HEK293 (cell line): ENCODE measurements around the gene IBA57.

Experiments
- HOXA7 ChIP-seq: sonication (generic); formaldehyde crosslinking; IDR thresholded peaks from 2 replicates; pipeline ENCODE4 v1.8.1; 2022; ENCODE audit warnings: missing genetic modification reagents, borderline replicate concordance
- IKZF3 ChIP-seq: fragments of 450-650 bp; IDR thresholded peaks from 2 replicates; pipeline ENCODE4 v1.5.0; 2018; ENCODE audit warnings: missing biosample characterization, mild to moderate bottlenecking, missing genetic modification characterization, moderate library complexity
- KLF1 ChIP-seq: fragments of 450-650 bp; formaldehyde crosslinking; IDR thresholded peaks from 2 replicates; pipeline ENCODE4 v1.5.1; 2016; ENCODE audit warnings: missing biosample characterization, missing genetic modification characterization
- OSR2 ChIP-seq: fragments of 450-650 bp; formaldehyde crosslinking; IDR thresholded peaks from 2 replicates; pipeline ENCODE4 v1.5.1; 2016; ENCODE audit warnings: missing biosample characterization, missing genetic modification characterization
- PBX3 ChIP-seq: sonication (generic); formaldehyde crosslinking; IDR thresholded peaks from 2 replicates; pipeline ENCODE4 v1.8.1; 2022; ENCODE audit warnings: mild to moderate bottlenecking, moderate library complexity, missing genetic modification reagents
- SETDB1 ChIP-seq: IDR thresholded peaks from one replicate; pipeline ENCODE4 v1.6.1; 2017; ENCODE audit warnings: mild to moderate bottlenecking, low read length, moderate library complexity, mixed read lengths; ENCODE audit not compliant: insufficient read length
- SP2 ChIP-seq: fragments of 450-650 bp; formaldehyde crosslinking; IDR thresholded peaks from 2 replicates; pipeline ENCODE4 v1.5.1; 2016; ENCODE audit warnings: missing biosample characterization, missing genetic modification characterization
- ZBTB20 ChIP-seq: fragments of 450-650 bp; formaldehyde crosslinking; IDR thresholded peaks from 2 replicates; pipeline ENCODE4 v1.5.1; 2016; ENCODE audit warnings: missing biosample characterization, missing genetic modification characterization
- ZBTB8A ChIP-seq: fragments of 450-650 bp; formaldehyde crosslinking; IDR thresholded peaks from 2 replicates; pipeline ENCODE4 v1.5.1; 2016; ENCODE audit warnings: missing biosample characterization, missing genetic modification characterization
- ZFHX2 ChIP-seq: fragments of 450-650 bp; formaldehyde crosslinking; conservative IDR thresholded peaks from 2 replicates; pipeline ENCODE4 v1.5.1; 2016; ENCODE audit warnings: missing biosample characterization, missing genetic modification characterization
- ZFP3 ChIP-seq: fragments of 450-650 bp; formaldehyde crosslinking; IDR thresholded peaks from 2 replicates; pipeline ENCODE4 v1.5.1; 2016; ENCODE audit warnings: low read depth, missing biosample characterization, missing genetic modification characterization
- ZNF16 ChIP-seq: fragments of 450-650 bp; formaldehyde crosslinking; IDR thresholded peaks from 2 replicates; pipeline ENCODE4 v1.5.1; 2016; ENCODE audit warnings: low read depth, missing biosample characterization, missing genetic modification characterization
- ZNF211 ChIP-seq: fragments of 450-650 bp; formaldehyde crosslinking; IDR thresholded peaks from 2 replicates; pipeline ENCODE4 v1.5.1; 2016; ENCODE audit warnings: low read depth, missing biosample characterization, missing genetic modification characterization
- ZNF24 ChIP-seq: fragments of 450-650 bp; formaldehyde crosslinking; IDR thresholded peaks from 2 replicates; pipeline ENCODE4 v1.5.1; 2016; ENCODE audit warnings: missing biosample characterization, missing genetic modification characterization
- ZNF248 ChIP-seq: fragments of 450-650 bp; formaldehyde crosslinking; IDR thresholded peaks from 2 replicates; pipeline ENCODE4 v1.5.1; 2017; ENCODE audit warnings: missing biosample characterization, missing genetic modification characterization
- ZNF302 ChIP-seq: fragments of 450-650 bp; formaldehyde crosslinking; IDR thresholded peaks from 2 replicates; pipeline ENCODE4 v1.5.1; 2016; ENCODE audit warnings: missing biosample characterization, missing genetic modification characterization, low read depth
- ZNF335 ChIP-seq: fragments of 450-650 bp; formaldehyde crosslinking; conservative IDR thresholded peaks from 2 replicates; pipeline ENCODE4 v1.5.1; 2016; ENCODE audit warnings: missing biosample characterization, missing genetic modification characterization
- ZNF394 ChIP-seq: fragments of 450-650 bp; formaldehyde crosslinking; IDR thresholded peaks from 2 replicates; pipeline ENCODE4 v1.5.1; 2016; ENCODE audit warnings: missing biosample characterization, missing genetic modification characterization, mild to moderate bottlenecking, moderate library complexity, borderline replicate concordance
- ZNF48 ChIP-seq: fragments of 450-650 bp; formaldehyde crosslinking; IDR thresholded peaks from 2 replicates; pipeline ENCODE4 v1.5.1; 2016; ENCODE audit warnings: missing biosample characterization, missing genetic modification characterization
- ZNF501 ChIP-seq: fragments of 450-650 bp; formaldehyde crosslinking; IDR thresholded peaks from 2 replicates; pipeline ENCODE4 v1.5.1; 2016; ENCODE audit warnings: missing biosample characterization, missing genetic modification characterization
- ZNF521 ChIP-seq: fragments of 450-650 bp; formaldehyde crosslinking; IDR thresholded peaks from 2 replicates; pipeline ENCODE4 v1.5.1; 2017; ENCODE audit warnings: missing biosample characterization, mild to moderate bottlenecking, missing genetic modification characterization
- ZNF548 ChIP-seq: fragments of 450-650 bp; formaldehyde crosslinking; IDR thresholded peaks from 2 replicates; pipeline ENCODE4 v1.5.1; 2016; ENCODE audit warnings: missing biosample characterization, missing genetic modification characterization
- ZNF560 ChIP-seq: fragments of 450-650 bp; formaldehyde crosslinking; IDR thresholded peaks from 2 replicates; pipeline ENCODE4 v1.5.1; 2017; ENCODE audit warnings: missing biosample characterization, missing genetic modification characterization, borderline replicate concordance
- ZNF580 ChIP-seq: fragments of 450-650 bp; formaldehyde crosslinking; IDR thresholded peaks from 2 replicates; pipeline ENCODE4 v1.5.1; 2016; ENCODE audit warnings: missing biosample characterization, missing genetic modification characterization
- ZNF660 ChIP-seq: fragments of 450-650 bp; IDR thresholded peaks from 2 replicates; pipeline ENCODE4 v1.5.1; 2018; ENCODE audit warnings: missing biosample characterization, mild to moderate bottlenecking, missing genetic modification characterization
- ZNF664 ChIP-seq: fragments of 450-650 bp; formaldehyde crosslinking; IDR thresholded peaks from 2 replicates; pipeline ENCODE4 v1.5.1; 2016; ENCODE audit warnings: missing biosample characterization, missing genetic modification characterization
- ZNF701 ChIP-seq: fragments of 450-650 bp; formaldehyde crosslinking; IDR thresholded peaks from 2 replicates; pipeline ENCODE4 v1.5.1; 2016; ENCODE audit warnings: missing biosample characterization, missing genetic modification characterization
- ZNF792 ChIP-seq: fragments of 450-650 bp; formaldehyde crosslinking; IDR thresholded peaks from 2 replicates; pipeline ENCODE4 v1.5.1; 2016; ENCODE audit warnings: missing biosample characterization, missing genetic modification characterization
- ZSCAN18 ChIP-seq: fragments of 450-650 bp; formaldehyde crosslinking; IDR thresholded peaks from 2 replicates; pipeline ENCODE4 v1.5.1; 2016; ENCODE audit warnings: missing biosample characterization, missing genetic modification characterization
- TF ChIP-seq, protein P1 (sequence below): fragments of 450-650 bp; formaldehyde crosslinking; IDR thresholded peaks from 2 replicates; pipeline ENCODE4 v1.5.1; 2017; ENCODE audit warnings: missing biosample characterization, missing genetic modification characterization
- TF ChIP-seq, protein P2 (sequence below): fragments of 450-650 bp; formaldehyde crosslinking; IDR thresholded peaks from 2 replicates; pipeline ENCODE4 v1.5.1; 2016; ENCODE audit warnings: missing biosample characterization, missing genetic modification characterization

The IBA57 gene

DNA sequence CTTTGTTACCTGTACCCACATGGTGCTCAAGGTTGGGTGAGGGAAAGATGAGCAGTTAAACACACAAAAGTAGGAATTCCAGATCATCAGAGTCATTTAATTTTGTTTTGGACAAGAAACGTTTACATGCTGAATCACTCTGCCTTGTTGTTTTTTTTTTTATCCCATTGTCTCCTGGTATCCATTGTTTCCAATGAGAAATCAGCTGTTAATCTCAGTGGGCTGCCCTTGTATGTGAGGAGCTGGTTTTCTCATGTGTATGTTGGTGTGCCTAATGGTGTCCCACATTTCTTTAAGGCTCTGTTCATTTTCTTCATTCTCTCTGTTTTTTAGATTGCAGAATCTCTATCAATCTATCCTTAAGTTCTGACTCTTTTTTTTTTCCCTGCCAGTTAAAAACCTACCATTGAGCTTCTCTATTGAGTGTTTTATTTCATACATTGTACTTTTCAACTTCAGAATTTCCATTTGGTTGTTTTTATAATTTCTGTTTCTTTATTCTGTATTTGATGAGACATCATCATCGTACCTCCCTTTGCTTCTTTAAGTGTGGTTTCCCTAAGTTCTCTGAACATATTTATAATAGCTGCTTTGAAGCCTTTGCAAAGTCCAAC lies 33.5 kb downstream of the IBA57 start (continued):
- TF ChIP-seq SETDB1 = peak; percentile 98
- TF ChIP-seq ZNF548 (tag by site-specific recombination) = no peak
- no peak for TF ChIP-seq ZNF335 (tag by site-specific recombination)
- TF ChIP-seq, protein P1, sequence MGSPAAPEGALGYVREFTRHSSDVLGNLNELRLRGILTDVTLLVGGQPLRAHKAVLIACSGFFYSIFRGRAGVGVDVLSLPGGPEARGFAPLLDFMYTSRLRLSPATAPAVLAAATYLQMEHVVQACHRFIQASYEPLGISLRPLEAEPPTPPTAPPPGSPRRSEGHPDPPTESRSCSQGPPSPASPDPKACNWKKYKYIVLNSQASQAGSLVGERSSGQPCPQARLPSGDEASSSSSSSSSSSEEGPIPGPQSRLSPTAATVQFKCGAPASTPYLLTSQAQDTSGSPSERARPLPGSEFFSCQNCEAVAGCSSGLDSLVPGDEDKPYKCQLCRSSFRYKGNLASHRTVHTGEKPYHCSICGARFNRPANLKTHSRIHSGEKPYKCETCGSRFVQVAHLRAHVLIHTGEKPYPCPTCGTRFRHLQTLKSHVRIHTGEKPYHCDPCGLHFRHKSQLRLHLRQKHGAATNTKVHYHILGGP = no peak
- TF ChIP-seq ZNF660 (tag by site-specific recombination) = no peak
- no peak for TF ChIP-seq ZNF664 (tag by site-specific recombination)
- no peak for TF ChIP-seq ZFP3 (tag by site-specific recombination)
- no peak for TF ChIP-seq ZNF248 (tag by site-specific recombination)
- TF ChIP-seq ZNF48 (tag by site-specific recombination) = no peak
- TF ChIP-seq ZBTB20 (tag by site-specific recombination) = no peak
- no peak for TF ChIP-seq ZNF394 (tag by site-specific recombination)
- TF ChIP-seq ZNF792 = no peak
- TF ChIP-seq ZNF701 (tag by site-specific recombination) = no peak
- no peak for TF ChIP-seq ZNF521 (tag by site-specific recombination)
- no peak for TF ChIP-seq PBX3 (CRISPR knock-in tag)
- no peak for TF ChIP-seq KLF1
- TF ChIP-seq, protein P2, sequence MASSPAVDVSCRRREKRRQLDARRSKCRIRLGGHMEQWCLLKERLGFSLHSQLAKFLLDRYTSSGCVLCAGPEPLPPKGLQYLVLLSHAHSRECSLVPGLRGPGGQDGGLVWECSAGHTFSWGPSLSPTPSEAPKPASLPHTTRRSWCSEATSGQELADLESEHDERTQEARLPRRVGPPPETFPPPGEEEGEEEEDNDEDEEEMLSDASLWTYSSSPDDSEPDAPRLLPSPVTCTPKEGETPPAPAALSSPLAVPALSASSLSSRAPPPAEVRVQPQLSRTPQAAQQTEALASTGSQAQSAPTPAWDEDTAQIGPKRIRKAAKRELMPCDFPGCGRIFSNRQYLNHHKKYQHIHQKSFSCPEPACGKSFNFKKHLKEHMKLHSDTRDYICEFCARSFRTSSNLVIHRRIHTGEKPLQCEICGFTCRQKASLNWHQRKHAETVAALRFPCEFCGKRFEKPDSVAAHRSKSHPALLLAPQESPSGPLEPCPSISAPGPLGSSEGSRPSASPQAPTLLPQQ (tag by site-specific recombination) = no peak
- no peak for TF ChIP-seq ZBTB8A (tag by site-specific recombination)
- no peak for TF ChIP-seq ZNF501 (tag by site-specific recombination)
- no peak for TF ChIP-seq ZNF24 (tag by site-specific recombination)
- no peak for TF ChIP-seq ZNF16
- TF ChIP-seq IKZF3 (tag by site-specific recombination) = no peak
- TF ChIP-seq ZNF302 = no peak
- TF ChIP-seq HOXA7 (CRISPR knock-in tag) = no peak
- peak; percentile 56; the same call in 1 of the 2 replicates for TF ChIP-seq ZNF580 (tag by site-specific recombination)
- no peak for TF ChIP-seq ZFHX2
- no peak; the same call in 1 of the 2 replicates for TF ChIP-seq ZNF211 (tag by site-specific recombination)
- TF ChIP-seq ZSCAN18 (tag by site-specific recombination) = no peak
- TF ChIP-seq OSR2 (tag by site-specific recombination) = no peak
- no peak for TF ChIP-seq SP2 (tag by site-specific recombination)
- no peak; the same call in 1 of the 2 replicates for TF ChIP-seq ZNF560 (tag by site-specific recombination)
